HG03469 (cell line): ENCODE results near the gene PLXNA2.

Source experiments
- ATAC-seq: cut with Tn5 transposase; IDR thresholded peaks from one replicate; pipeline ENCODE4 v1.9.1; 2021; ENCODE audit warnings: mild to moderate bottlenecking, moderate library complexity, moderate number of reproducible peaks; ENCODE audit not compliant: unreplicated experiment

PLXNA2 gene

DNA sequence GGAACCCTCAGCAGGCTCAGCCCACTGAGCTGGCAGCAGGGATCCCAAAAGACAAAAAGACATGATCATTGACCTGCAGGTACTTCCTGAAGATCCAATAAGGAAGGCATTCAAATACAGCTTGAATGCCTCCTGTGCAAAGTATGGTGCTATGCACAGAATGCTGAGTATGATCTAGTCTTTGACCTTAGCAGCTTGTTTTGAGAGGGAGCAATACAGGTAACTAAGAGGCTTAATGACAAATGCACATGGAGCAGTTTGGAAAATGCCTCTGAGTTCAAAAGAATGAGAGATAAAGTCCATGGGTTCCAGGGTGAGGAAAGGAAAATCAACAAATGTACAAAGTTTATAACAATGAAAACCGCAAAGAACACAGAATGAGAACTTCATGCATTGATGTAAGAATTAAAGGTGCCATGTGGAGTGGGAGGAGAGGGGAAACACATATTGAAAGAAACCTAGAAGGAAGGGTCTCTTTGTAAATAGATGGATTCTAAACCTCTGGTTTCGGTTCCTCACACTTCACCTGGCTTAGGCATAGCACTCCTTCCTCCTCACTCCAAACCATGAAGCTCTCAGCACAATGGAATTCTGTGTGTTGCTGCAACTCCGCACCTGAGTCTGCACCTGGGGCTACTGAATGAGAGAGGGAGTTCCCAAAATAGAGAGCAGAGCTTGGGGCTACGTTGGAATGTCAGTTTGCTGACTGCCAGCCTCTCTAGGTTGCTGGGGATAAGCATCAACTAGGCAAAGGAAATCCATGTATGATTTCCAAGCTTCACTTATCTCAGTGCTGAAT, 77.6 kb downstream of the PLXNA2 start:
- no peak for ATAC-seq

DNA sequence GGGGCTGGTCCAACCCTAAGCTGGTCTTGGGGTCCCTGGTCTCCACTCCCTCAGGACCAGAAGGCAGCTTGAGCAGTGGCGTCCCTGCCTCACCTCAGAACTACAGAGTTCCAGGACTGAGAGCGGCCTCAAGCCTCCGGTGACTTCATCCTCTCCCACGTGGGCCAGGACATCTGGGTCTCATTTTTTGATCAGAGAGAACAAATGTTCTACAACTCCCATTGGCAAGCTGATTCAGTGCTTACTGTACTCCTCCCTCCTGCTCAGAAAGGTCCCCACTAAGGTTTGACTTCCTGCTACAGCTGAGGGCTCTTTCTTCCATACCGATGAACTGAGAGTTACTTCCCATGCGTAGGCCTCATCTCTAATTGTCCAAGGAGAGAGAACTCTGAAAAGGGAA, 78.5 kb downstream of the PLXNA2 start:
- no peak for ATAC-seq

DNA sequence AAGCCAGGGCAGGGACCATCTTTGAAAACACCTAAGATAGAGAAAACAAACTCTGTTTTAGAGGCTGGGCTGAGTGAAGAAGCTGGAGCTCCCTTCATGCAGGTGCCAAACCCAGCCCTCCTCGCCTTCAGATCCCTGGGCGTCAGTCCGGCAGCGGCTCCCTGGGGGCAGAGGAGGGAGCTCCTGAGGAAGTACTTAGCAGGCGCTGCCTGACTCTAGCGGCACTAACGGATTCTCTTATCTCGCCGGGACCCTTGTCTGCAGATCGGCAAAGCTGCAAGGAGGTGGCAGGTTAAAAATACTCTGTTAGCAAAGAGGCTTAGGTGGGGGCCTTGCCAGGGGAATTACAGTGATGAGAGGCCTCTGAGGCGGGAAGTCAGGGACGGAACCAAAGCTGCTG, 79.6 kb downstream of the PLXNA2 start:
- no peak for ATAC-seq

DNA sequence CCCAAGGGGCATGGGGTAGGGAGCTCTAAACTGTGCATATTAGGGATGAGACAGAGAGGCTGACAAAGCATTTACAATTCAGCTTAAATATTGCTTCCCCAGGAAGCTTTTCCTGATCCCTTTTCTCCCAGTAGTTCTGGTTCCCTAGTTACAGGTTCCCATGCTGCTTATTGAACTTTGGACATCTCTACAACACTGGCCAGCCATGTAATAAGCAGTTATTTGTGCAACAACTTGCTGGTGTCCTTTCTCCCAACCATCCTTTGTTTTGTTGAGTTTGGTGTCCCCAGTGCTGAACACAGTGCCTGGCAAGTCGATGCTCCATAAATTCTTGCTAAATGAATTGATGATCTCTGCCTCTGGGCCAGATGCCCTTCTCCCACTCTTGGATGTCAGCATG, 80.6 kb downstream of the PLXNA2 start:
- ATAC-seq: no peak

DNA sequence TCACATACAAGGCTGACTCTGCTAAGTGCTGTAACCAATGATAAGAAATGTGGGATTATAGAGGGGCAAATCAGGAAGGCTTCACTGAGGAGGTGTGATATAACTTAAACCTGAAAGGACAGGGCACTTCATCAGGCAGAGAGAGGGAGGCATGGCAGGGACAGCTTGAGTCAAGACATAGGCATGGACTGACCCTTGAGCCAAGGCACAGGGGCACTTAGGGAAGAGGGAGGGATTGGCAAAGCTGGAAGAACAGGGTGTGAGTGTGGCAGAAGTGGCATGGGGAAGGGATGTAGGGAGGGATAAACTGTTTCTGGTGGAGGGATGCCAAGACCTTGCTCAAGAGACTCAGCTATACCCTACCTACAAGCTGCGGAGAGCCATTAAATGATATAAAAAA, 81.3 kb downstream of the PLXNA2 start:
- no peak for ATAC-seq

DNA sequence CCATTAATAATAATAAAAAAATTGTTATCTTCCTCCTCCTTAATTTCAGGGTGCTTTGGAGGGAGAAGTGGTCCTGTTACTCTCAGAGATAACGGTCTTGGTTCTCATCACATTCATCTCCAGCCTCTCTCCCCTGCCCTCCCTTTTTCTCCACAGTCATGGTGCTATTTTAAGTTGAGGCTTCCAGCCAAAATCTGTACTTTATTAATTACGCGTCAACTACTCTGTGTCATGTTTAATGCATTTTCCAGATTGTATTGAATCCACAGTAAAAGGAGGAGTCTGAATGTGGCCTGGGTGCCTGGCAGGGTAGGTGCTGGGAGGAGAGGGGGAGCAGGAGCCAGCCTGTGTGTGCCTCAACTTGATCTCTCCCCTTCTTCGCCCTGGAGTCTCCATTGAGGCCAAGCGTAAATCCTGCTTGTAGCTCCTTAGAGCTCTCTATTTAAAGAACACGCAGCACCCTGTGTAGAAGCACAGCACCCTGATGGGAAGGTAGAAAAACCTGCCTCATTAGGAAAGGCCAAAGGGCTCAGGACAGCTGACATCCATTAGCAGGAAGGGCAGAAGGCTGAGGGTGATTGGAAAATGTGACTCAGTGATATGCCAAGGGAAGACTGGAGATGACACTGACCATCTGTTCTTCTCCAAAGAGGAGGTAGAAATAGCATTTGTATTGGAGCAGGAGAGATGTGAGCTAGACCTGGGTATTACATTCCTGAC, 82.4 kb downstream of the PLXNA2 start:
- ATAC-seq: no peak

DNA sequence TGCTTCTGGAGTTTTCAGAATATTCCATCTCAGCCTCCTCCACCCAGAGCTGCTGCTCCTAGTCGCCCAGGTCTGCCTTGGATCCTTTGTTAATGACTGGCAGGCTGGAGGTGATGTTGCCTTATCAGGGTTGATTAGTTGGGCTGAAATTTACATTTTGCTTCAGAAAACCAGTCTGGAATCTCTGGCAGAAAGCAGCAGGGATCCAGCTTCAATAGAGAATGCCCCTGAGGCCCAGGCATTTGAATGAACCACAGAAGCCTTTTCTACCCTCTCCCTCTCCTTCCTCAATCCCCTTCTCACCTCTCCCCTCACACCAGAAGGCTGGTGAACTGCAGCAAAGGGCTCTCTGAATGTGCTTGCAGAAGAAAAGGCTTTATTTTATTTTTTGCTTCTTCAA, 83.2 kb downstream of the PLXNA2 start:
- no peak for ATAC-seq

DNA sequence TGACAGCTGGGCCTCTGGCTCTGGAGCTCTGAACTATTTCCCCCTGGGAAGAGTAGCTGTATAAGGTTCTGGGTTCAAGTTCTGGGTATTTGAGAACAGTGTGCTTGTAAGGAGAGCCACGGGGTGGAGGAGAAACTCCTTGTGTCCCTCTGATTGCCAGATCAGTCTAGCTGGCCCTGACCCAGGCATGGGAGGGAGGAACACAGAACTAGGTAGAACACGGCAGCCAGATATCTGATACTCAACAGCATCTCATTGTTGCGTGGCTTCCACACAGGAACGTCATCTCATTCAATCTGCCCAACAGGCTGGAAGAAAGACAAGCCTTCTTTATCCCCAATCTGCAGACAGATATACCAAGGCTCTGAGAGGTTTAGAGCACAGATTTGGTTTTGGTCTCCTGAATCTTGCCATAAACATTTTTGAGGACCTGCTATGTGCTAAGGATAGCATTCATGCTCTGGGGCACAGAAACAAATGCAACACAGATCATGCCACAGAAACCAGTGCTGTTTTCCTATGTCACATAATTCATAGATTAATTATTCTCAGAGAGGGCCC, 83.8 kb downstream of the PLXNA2 start:
- ATAC-seq: no peak

DNA sequence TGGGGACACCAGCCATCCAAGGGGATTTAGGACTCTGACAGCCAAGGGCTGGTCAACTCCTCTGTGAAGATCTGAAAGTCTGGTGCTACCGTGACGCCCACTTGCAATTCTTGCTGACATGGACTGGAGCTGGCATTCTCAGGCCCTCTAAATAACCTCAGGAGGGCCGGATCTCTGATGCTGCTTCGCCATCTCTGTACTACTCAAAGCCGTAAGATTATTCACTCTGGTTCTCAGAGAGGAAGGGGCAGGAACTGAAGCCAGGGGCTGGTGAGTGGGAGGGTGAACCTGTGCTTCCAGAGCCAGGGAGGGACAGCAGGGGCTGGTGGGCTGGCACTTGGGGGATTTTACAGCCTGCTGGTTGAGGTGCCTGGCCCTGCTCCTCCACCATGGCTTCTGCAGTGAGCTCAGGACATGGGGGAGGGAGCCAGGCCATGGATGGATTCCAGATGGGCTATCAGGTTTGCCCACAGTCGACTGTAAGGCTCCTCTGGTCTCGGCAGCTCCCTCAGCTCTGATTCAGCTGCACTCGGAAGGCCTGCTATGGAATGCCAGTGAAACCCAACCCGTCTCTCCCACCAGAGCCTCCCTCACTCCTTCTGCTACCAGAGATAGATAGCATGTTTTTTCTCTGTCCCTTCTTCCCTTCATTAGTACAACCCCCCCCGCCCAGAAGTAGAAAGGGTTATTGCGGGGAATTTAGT, 84.5 kb downstream of the PLXNA2 start:
- ATAC-seq: no peak

DNA sequence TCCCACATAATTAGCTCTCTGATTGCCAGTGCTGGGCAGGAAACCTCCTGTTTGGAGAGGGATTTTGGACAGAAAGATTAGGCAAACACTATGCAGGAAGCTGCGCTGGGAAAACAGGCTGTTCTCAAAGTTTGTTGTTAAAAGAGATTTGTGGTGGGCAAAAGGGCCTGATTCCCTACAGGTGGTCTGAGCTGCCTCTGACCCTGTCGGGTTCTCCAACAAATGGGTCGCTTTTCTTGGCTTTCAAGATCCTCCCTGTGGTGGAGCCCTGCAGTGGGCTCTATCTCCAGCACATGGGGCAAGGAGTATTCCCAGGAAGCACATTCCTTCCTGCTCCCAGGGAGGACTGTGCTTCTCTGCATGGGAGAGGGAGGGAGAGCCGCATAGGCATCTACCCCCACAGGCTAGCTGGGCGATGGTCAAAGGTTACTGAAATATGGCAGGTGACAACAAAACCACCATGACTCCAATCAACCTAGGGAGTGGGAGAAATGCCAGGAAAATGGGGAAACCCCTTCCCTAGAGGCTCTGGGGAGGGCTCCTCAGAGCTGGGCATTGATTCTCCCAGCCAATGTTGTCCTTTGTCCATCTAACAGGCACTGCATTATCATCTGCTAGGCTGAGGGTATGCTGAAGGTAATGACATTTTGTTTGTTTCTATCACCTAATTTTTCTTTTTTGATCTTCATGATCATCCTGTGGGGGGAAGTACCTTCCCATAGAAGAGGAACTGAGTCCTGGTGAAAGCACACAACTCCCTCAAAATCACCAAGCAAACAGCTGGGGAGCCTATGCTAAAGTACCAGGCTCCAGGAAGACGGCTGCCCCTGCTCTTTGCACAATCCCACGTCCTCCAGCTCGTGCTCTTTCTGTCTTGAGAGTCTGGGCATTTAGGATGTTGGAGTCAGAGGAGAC, 85.3 kb downstream of the PLXNA2 start:
- ATAC-seq: no peak

DNA sequence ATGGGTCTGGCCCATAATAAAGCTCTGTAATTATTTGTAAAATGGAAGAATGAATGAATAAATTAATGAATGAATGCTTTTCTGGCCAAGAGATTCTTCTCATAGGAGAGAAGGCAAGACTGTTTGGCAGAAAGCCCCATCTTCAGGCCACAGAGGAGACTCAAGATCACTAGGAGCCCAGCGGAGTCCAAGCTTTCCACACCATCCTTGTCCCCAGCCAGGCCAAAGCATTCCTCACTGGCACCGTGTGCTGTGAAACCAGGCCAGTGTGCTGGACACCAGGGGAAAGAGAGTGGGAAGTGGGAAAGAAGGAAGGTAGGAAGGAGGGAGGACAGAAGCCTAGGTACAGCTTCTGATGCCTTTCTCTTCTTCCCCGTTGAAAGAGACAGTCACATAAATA, 86.4 kb downstream of the PLXNA2 start:
- ATAC-seq: no peak

DNA sequence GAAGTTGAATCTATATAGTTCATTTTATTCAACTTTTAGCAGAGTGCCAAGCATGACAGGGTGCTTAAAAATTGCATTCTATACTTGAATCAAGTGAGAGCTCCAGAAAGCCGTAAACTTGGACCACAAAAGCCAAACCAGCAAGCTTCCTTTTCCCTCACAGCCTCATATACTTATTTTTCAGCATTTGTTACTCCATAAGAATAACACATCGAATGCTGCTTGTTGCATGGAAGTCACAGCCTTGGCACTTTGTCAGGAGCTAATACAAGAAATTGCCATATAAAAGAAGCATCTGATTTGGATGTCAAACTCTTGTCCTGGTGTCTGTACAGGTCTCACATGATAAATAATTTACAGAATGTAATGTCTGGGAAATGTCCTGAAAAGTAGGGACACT, 87.4 kb downstream of the PLXNA2 start:
- ATAC-seq: no peak

DNA sequence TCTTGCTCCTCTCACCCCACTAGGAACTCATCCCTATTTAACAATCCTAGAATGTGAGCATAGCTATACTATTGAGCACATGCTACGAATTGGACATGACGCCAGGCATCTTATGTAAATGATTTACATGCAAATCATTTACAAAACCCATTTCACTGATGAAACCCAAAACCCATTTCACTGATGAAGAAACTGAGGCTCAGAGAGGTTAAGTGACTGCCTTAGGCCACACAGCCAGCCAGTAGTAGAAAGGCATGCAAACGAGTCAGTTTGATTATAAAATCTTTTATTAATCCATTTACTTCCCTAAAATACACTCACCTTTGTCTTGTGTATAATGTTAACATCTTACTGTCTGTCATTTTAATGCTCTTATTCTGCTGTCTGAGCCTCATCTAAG, 87.9 kb downstream of the PLXNA2 start:
- ATAC-seq: no peak

DNA sequence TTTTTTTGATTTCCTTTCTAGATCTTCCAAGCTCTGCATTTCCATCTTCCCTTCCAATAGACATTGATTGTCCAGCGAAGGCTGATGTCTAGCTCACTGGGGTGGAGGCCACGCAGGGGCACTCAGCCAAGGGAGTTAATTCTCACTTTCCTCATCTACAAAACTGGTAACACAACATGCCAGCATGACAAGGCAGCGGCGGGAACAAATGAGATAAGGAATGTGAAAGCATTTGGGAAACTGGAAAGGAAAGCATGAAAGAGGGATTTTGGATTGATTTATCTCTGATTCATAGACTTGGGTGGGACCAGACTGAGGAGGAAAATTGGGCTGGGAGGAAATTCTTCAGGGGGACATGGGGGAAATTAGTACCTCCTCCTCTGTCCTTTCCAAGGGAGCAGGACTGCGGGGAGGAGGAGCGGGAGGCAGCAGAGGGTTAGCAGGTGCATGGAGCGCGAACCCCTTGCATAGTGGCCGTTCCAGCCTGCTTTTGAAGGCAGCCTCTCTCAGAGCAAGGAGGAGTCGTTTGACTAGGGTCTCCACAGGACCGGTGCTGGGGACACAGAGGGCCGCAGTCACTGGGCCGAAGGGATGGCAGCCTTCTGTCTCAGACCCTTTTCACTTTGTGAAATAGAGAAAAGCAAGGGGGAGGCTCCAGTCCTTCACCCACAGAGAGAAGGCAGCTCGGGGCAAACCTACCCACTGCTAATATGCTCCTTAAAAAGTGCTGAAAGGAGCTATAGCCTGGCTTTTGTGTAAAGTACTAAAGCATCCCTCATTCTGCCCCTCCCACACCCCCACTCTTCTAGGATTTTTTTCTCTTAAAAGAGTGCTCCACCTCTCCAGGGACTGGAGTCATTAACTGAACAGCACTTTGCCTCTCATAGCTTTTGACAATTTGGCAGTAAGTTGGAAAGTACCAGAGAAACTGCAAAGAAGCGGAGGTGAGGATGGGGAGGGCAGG, 89.2 kb downstream of the PLXNA2 start:
- ATAC-seq: no peak

DNA sequence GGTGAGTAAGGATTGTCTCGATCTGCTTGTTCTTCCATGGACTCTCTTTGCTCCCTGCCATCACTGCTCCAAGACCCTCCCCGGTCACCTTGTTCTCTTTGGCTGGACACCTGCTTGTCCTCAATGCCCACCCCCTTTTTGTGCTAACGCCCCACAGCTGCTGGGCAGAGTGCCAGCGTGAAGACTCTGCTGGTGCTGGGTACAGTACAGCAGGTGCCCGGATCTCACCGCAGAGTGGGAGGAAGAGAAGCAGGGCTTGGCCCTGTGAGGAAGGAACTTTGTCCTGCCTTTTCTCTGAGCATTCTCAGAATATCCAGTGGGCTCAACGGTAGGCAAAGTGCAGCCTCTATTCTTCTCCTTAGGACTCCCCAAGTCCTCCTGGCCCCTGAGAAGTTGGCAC, 90.1 kb downstream of the PLXNA2 start:
- ATAC-seq: no peak

DNA sequence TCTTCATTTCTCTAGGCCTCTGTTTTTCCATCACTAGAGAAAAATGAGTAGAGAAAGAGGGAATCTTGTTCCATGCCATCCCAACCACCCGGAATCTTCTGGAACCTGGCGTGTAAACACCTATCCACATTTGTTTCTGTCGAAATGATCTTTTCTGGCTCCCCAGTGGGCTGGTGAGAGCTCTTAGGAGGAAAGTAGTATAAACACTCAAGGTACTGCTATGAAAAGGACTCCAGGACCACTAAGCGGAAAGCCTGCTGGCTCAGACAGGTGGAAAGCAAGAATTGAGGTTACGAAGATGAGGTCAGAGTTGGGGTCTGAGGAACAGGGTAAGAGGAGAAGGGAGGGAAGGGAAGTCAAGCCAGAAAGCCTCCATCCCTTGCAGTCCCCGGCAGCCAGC, 90.8 kb downstream of the PLXNA2 start:
- ATAC-seq: no peak

DNA sequence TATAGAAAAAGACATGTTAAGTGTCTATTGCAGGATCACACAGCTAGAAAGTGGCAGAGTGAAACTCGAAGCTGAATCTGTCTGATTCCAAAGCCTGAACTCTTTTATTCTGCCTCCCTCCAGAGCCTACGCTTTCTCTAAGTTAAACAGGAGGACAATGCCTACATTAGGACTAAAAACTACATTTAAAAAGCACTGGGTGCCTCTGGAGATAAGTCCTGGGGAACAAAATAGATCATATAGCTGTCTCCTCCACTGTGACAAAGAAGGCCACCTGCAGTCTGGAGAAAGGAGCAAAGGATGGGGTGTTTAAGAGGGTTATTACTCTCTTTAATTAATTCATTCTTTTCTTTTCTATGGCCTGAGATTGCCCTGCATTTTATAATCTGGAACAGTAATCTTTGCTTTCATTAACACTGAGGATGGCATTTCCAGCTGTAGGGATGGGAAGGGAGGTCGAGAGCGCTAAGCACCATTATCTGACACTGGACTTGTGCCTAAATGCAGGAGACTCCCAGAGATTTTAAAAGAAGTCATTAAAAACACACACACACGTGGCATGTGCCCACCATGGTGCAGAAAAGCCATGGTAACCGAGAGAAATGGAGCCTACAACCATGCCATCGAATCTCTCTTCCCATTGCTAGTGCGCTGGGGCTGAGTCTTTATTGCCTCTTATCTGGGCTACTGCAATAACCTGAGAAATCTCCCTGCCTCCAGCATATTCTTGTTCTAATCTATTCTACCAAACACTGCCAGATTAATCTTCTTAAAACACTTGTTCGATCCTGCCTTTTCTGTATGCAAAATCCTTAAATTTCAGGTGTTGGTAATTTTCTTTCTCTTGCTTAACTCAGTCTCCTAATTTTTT, 92.2 kb downstream of the PLXNA2 start:
- no peak for ATAC-seq

DNA sequence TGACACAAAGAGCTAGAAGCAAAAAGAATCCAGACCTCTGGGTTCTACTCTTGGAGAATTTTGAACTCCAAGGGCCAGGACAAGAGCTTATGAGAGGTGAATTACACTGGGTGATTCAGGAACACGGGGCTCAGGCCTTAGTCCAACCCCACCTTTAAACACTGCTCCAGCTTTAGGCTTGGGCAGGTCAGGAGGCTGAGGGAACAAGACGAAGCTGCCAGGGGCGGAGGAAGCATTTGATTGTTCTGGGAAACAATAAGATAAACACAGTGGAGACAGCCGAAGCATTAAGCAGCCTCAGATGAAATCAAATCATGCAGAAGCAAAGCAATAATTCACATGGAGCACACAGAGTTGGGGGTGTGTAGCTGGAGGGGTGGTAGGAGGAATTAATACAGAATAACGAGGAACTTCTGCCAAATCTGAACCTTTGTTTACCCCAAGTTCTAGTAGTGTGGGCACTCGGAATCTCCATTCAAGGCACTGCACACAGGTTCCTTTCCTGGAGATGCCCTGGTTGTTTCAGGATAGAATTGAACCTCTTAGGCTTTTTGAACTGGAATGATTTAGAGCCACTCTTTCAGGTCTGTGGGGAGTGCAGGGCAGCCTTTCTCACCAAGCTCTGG, 93.2 kb downstream of the PLXNA2 start:
- no peak for ATAC-seq
